PC-3 (cell line): Measurements from ENCODE around the gene FLVCR1.

ENCODE experiments used
- CTCF ChIP-seq: fragments of 300-600 bp; sonication (generic); conservative IDR thresholded peaks from 2 replicates; pipeline ENCODE4 v1.5.1; 2017; ENCODE audit warnings: antibody characterized with exemption, low read depth, mild to moderate bottlenecking, low read length
- EZH2 ChIP-seq: fragments of 300-600 bp; sonication (generic); IDR thresholded peaks from one replicate; pipeline ENCODE4 v1.6.1; 2017; ENCODE audit warnings: antibody characterized with exemption, mild to moderate bottlenecking, low read length; ENCODE audit not compliant: unreplicated experiment

- TF ChIP-seq CTCF (no peak), EZH2 (no peak)
Observed at GRCh38 chr1:212941452-212941851, 83.4 kb downstream of the FLVCR1 start.
